Spleen (tissue), 3 donors: Measurements from ENCODE around the gene BTBD7.

Experiments used
- POLR2A ChIP-seq, 3 donors: fragments of 450-650 bp; IDR thresholded peaks; one replicate each; pipeline ENCODE4 v1.5.1; 2017; ENCODE audit warnings: antibody characterized with exemption in 3 of 3, mild to moderate bottlenecking in 1 of 3
- POLR2AphosphoS5 ChIP-seq, 3 donors: sonication (generic); formaldehyde crosslinking; IDR thresholded peaks; one replicate each; pipeline ENCODE4 v1.5.1; 2017; ENCODE audit warnings: antibody characterized with exemption in 3 of 3

- no peak for TF ChIP-seq POLR2A (IDR thresholded peaks at IDR 0.05)
- TF ChIP-seq POLR2AphosphoS5 (IDR thresholded peaks at IDR 0.05): no peak
Measured at GRCh38 chr14:93201155-93201704, 131.6 kb downstream of the BTBD7 start.
